ENCODE data around the gene YARS1.

GRCh38 chr1:32863218-32863880, 46.2 kb upstream of the YARS1 start:
- TF ChIP-seq RXRA (IDR thresholded peaks at IDR 0.05) (no peak), RAD21 (IDR thresholded peaks at IDR 0.05) (no peak), CTCF (IDR thresholded peaks at IDR 0.05; ENCODE audit: low read depth, low read length, missing input control) (no peak), TAF1 (conservative IDR thresholded peaks at IDR 0.05) (no peak), GABPA (IDR thresholded peaks at IDR 0.05 in 1 of 2, conservative IDR thresholded peaks at IDR 0.05 in 1 of 2) (no peak), FOXA1 (IDR thresholded peaks at IDR 0.05) (no peak)
- TF ChIP-seq, protein P1, sequence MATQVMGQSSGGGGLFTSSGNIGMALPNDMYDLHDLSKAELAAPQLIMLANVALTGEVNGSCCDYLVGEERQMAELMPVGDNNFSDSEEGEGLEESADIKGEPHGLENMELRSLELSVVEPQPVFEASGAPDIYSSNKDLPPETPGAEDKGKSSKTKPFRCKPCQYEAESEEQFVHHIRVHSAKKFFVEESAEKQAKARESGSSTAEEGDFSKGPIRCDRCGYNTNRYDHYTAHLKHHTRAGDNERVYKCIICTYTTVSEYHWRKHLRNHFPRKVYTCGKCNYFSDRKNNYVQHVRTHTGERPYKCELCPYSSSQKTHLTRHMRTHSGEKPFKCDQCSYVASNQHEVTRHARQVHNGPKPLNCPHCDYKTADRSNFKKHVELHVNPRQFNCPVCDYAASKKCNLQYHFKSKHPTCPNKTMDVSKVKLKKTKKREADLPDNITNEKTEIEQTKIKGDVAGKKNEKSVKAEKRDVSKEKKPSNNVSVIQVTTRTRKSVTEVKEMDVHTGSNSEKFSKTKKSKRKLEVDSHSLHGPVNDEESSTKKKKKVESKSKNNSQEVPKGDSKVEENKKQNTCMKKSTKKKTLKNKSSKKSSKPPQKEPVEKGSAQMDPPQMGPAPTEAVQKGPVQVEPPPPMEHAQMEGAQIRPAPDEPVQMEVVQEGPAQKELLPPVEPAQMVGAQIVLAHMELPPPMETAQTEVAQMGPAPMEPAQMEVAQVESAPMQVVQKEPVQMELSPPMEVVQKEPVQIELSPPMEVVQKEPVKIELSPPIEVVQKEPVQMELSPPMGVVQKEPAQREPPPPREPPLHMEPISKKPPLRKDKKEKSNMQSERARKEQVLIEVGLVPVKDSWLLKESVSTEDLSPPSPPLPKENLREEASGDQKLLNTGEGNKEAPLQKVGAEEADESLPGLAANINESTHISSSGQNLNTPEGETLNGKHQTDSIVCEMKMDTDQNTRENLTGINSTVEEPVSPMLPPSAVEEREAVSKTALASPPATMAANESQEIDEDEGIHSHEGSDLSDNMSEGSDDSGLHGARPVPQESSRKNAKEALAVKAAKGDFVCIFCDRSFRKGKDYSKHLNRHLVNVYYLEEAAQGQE (IDR thresholded peaks at IDR 0.05), result no peak
- TF ChIP-seq, protein P2, sequence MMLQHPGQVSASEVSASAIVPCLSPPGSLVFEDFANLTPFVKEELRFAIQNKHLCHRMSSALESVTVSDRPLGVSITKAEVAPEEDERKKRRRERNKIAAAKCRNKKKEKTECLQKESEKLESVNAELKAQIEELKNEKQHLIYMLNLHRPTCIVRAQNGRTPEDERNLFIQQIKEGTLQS (IDR thresholded peaks at IDR 0.05), result no peak

Data from liver (tissue), 3 donors.